Parathyroid adenoma (tissue), 2 donors: ENCODE data around the gene CUL9.

Source experiments
- H2AFZ ChIP-seq: fragments of 300-600 bp; sonication (generic); one replicate; pipeline ENCODE4 v1.7.0; 2017; ENCODE audit warnings: antibody characterized with exemption, mild to moderate bottlenecking
- H3K27ac ChIP-seq: fragments of 300-600 bp; sonication (generic); one replicate; pipeline ENCODE4 v1.7.0; 2017
- H3K27me3 ChIP-seq: fragments of 300-600 bp; sonication (generic); one replicate; pipeline ENCODE4 v1.7.0; 2017; ENCODE audit warnings: low read length; ENCODE audit not compliant: control insufficient read depth, insufficient read depth
- H3K36me3 ChIP-seq: fragments of 300-600 bp; sonication (generic); one replicate; pipeline ENCODE4 v1.7.0; 2017; ENCODE audit warnings: low read length; ENCODE audit not compliant: control insufficient read depth, insufficient read depth
- H3K4me1 ChIP-seq: fragments of 300-600 bp; sonication (generic); one replicate; pipeline ENCODE4 v1.7.0; 2017; ENCODE audit warnings: control low read depth
- H3K4me2 ChIP-seq: fragments of 300-600 bp; sonication (generic); one replicate; pipeline ENCODE4 v1.7.0; 2017; ENCODE audit warnings: low read length
- H3K4me3 ChIP-seq: fragments of 300-600 bp; sonication (generic); one replicate; pipeline ENCODE4 v1.7.0; 2017; ENCODE audit warnings: low read depth, low read length
- H3K79me2 ChIP-seq: fragments of 300-600 bp; sonication (generic); one replicate; pipeline ENCODE4 v1.7.0; 2017; ENCODE audit warnings: control low read depth
- H3K9ac ChIP-seq: fragments of 300-600 bp; sonication (generic); one replicate; pipeline ENCODE4 v1.7.0; 2017; ENCODE audit warnings: mild to moderate bottlenecking
- H3K9me3 ChIP-seq: fragments of 300-600 bp; sonication (generic); one replicate; pipeline ENCODE4 v1.7.0; 2017; ENCODE audit warnings: low read length; ENCODE audit not compliant: control insufficient read depth
- TF ChIP-seq, protein P1 (sequence below): fragments of 300-600 bp; sonication (generic); IDR thresholded peaks from one replicate; pipeline ENCODE4 v1.7.0; 2017; ENCODE audit warnings: antibody characterized with exemption, mild to moderate bottlenecking
- donor health status: primary hyperparathyroidism.

The CUL9 gene

DNA sequence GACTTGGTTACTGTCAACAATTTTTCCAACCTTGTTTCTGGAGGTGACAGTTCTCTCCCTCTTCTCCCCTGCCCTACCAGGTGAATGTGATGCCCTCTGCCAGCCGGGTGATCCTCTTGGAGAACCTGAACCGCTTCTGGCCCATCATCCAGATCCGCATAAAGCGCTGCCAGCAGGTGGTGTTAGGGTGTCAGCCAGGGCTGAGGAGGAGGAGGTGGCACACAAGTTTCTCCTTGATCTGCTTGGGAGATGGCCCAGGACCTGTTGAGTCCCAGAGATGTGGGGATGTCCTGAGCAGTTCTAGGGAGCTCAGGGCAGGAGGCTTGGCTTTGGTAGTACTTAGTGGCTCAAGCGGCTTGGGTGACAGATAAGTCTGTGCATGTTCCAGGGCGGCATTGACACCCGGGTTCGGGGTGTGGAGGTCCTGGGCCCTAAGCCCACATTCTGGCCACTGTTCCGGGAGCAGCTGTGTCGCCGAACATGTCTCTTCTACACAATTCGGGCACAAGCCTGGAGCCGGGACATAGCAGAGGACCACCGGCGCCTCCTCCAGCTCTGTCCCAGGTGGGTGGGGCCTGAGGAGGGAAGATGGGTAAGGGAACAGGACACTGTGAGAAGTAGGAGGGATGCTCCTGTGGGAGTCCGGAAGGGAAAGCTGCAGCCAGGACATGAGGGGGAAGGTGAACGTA is 21.2 kb downstream of the CUL9 start:
- no peak overlapping the region for H3K27ac ChIP-seq
- no peaks in the 10 kb centered on the region for H3K4me1 ChIP-seq
- no peak overlapping the region for H2AFZ ChIP-seq
- H3K4me3 ChIP-seq: no peak overlapping the region
- TF ChIP-seq, protein P1, sequence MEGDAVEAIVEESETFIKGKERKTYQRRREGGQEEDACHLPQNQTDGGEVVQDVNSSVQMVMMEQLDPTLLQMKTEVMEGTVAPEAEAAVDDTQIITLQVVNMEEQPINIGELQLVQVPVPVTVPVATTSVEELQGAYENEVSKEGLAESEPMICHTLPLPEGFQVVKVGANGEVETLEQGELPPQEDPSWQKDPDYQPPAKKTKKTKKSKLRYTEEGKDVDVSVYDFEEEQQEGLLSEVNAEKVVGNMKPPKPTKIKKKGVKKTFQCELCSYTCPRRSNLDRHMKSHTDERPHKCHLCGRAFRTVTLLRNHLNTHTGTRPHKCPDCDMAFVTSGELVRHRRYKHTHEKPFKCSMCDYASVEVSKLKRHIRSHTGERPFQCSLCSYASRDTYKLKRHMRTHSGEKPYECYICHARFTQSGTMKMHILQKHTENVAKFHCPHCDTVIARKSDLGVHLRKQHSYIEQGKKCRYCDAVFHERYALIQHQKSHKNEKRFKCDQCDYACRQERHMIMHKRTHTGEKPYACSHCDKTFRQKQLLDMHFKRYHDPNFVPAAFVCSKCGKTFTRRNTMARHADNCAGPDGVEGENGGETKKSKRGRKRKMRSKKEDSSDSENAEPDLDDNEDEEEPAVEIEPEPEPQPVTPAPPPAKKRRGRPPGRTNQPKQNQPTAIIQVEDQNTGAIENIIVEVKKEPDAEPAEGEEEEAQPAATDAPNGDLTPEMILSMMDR: no peak
- no peaks in the 10 kb centered on the region for H3K36me3 ChIP-seq
- no peak overlapping the region for H3K4me2 ChIP-seq
- H3K9me3 ChIP-seq: no peaks in the 10 kb centered on the region
- H3K27me3 ChIP-seq: no peaks in the 10 kb centered on the region
- no peak overlapping the region for H3K9ac ChIP-seq
- no peaks in the 10 kb centered on the region for H3K79me2 ChIP-seq

DNA sequence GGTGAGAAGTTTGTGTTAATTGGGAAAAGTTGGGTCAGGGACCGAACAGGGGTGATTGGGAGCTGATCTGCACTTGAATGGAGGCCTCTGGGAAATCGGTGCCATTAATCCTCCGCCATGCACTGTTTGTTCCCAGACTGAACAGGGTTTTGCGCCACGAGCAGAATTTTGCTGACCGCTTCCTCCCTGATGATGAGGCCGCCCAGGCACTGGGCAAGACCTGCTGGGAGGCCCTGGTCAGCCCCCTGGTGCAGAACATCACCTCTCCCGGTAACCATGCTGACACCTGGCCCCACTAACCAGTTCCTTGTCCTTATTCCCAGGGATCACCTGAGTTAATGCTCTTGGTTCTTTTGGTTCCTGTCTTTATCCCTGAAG is 21.7 kb downstream of the CUL9 start:
- H3K4me1 ChIP-seq: no peaks in the 10 kb centered on the region
- no peaks in the 10 kb centered on the region for H3K36me3 ChIP-seq
- H3K9ac ChIP-seq: no peak overlapping the region
- no peak overlapping the region for H3K4me2 ChIP-seq
- H3K27me3 ChIP-seq: no peaks in the 10 kb centered on the region
- H2AFZ ChIP-seq: no peak overlapping the region
- H3K27ac ChIP-seq: no peak overlapping the region
- H3K79me2 ChIP-seq: no peaks in the 10 kb centered on the region
- TF ChIP-seq, protein P1: no peak
- no peak overlapping the region for H3K4me3 ChIP-seq
- H3K9me3 ChIP-seq: no peaks in the 10 kb centered on the region

DNA sequence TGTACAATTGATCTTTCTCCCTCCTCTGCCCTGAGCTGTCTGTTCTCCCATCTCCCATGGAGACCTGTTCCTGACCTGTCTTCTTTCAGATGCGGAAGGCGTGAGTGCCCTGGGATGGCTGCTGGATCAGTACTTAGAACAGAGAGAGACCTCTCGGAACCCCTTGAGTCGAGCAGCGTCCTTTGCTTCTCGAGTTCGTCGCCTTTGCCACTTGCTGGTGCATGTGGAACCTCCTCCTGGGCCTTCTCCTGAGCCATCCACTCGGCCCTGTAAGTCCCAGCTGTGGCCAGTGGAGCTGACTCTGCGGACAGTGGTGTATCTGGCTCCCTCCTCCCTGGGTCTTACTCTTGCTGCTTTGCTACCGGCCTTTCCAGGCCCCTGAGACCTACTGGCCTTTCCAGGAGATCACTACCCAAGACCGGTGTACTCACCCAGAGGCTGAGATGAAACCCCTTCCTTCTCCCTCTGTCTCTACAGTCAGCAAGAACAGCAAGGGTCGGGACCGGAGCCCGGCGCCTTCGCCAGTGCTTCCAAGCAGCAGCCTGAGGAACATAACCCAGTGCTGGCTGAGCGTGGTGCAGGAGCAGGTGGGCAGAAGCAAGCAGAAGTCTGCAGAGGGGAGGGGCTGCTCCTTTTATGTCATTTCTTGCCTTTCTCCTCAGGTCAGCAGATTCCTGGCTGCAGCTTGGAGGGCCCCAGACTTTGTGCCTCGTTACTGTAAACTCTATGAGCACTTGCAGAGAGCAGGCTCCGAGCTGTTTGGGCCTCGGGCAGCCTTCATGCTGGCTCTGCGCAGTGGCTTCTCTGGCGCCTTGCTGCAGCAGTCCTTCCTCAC is 22.5 kb downstream of the CUL9 start:
- Histone ChIP-seq H3K4me1 (no peaks in the 10 kb centered on the region), H3K4me2 (no peak overlapping the region), H3K36me3 (no peaks in the 10 kb centered on the region), H3K79me2 (no peaks in the 10 kb centered on the region), H3K9ac (no peak overlapping the region), H3K27me3 (no peaks in the 10 kb centered on the region), H3K9me3 (no peaks in the 10 kb centered on the region), H2AFZ (no peak overlapping the region), H3K4me3 (no peak overlapping the region), H3K27ac (no peak overlapping the region)
- TF ChIP-seq, protein P1: no peak

DNA sequence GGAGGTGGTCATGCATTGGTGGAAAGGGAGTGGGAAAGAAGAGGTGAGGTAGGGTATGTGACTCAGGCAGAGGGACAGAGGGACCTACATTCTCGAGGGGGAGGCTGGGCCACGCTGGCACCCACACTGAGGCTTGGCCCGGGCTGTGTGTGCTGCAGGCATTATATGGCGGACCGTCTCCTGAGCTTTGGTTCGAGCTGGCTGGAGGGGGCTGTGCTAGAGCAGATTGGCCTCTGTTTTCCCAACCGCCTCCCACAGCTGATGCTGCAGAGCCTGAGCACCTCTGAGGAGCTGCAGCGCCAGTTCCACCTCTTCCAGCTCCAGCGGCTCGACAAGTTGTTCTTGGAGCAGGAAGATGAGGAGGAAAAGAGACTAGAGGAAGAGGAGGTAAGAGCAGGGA is 23.9 kb downstream of the CUL9 start:
- H3K4me2 ChIP-seq: no peak overlapping the region
- no peak overlapping the region for H3K4me3 ChIP-seq
- TF ChIP-seq, protein P1: no peak
- H2AFZ ChIP-seq: no peak overlapping the region
- no peaks in the 10 kb centered on the region for H3K79me2 ChIP-seq
- no peaks in the 10 kb centered on the region for H3K27me3 ChIP-seq
- no peaks in the 10 kb centered on the region for H3K36me3 ChIP-seq
- H3K27ac ChIP-seq: no peak overlapping the region
- no peak overlapping the region for H3K9ac ChIP-seq
- H3K4me1 ChIP-seq: no peaks in the 10 kb centered on the region
- H3K9me3 ChIP-seq: no peaks in the 10 kb centered on the region
